HEK293 (cell line): ENCODE data around the gene ZBTB20.

ENCODE experiments used
- CTCF ChIA-PET: fragments of 350-600 bp; formaldehyde crosslinking; extraction: SDS; loops from one replicate; lab custom pipeline; 2021; ENCODE audit warnings: antibody characterized with exemption; lab: Yijun Ruan, JAX
- POLR2A ChIA-PET: fragments of 300-600 bp; formaldehyde crosslinking; extraction: SDS; loops from one replicate; lab custom pipeline; 2020; ENCODE audit warnings: antibody characterized with exemption, inconsistent platforms; lab: Yijun Ruan, JAX
- H3K27ac ChIP-seq: fragments of 200-500 bp; sonication (Bioruptor generic); 2 replicates; pipeline ENCODE4 v1.5.1; 2014; ENCODE audit warnings: low read depth, low read length, control low read depth, inconsistent platforms; ENCODE audit errors: extremely low read depth
- H3K36me3 ChIP-seq, 2 experiments: fragments of 200-500 bp in 1 of 2; sonication (Bioruptor generic) in 1 of 2; 1 replicate in 1 of 2; 2 replicates in 1 of 2; pipeline ENCODE4 v1.5.1; 2014 to 2017; ENCODE audit warnings: inconsistent platforms in 2 of 2, low read length in 2 of 2; ENCODE audit not compliant: control insufficient read depth in 2 of 2, insufficient read depth in 1 of 2
- H3K4me1 ChIP-seq: fragments of 200-500 bp; sonication (Bioruptor generic); 2 replicates; pipeline ENCODE4 v1.5.1; 2014; ENCODE audit warnings: mild to moderate bottlenecking, low read length, inconsistent platforms; ENCODE audit not compliant: control insufficient read depth, insufficient read depth
- H3K4me3 ChIP-seq: 2 replicates; pipeline ENCODE4 v1.5.1; 2011; ENCODE audit warnings: low read depth, mild to moderate bottlenecking, control low read depth, low read length, moderate library complexity
- H3K9me3 ChIP-seq: fragments of 200-500 bp; sonication (Bioruptor generic); 2 replicates; pipeline ENCODE4 v1.5.1; 2014; ENCODE audit warnings: low read depth, low read length, inconsistent platforms; ENCODE audit not compliant: control insufficient read depth, insufficient read depth
- ATF2 ChIP-seq: fragments of 450-650 bp; formaldehyde crosslinking; IDR thresholded peaks from 2 replicates; pipeline ENCODE4 v1.5.1; 2016; ENCODE audit warnings: missing biosample characterization, missing genetic modification characterization, low read depth
- EGR2 ChIP-seq: fragments of 450-650 bp; formaldehyde crosslinking; IDR thresholded peaks from 2 replicates; pipeline ENCODE4 v1.5.1; 2016; ENCODE audit warnings: low read depth, missing biosample characterization, missing genetic modification characterization
- GLI4 ChIP-seq: fragments of 450-650 bp; formaldehyde crosslinking; IDR thresholded peaks from 2 replicates; pipeline ENCODE4 v1.5.1; 2016; ENCODE audit warnings: missing biosample characterization, missing genetic modification characterization
- IKZF3 ChIP-seq: fragments of 450-650 bp; IDR thresholded peaks from 2 replicates; pipeline ENCODE4 v1.5.0; 2018; ENCODE audit warnings: missing biosample characterization, mild to moderate bottlenecking, missing genetic modification characterization, moderate library complexity
- KLF8 ChIP-seq: fragments of 450-650 bp; formaldehyde crosslinking; IDR thresholded peaks from 2 replicates; pipeline ENCODE4 v1.5.1; 2016; ENCODE audit warnings: missing biosample characterization, missing genetic modification characterization
- KLF9 ChIP-seq: fragments of 450-650 bp; formaldehyde crosslinking; IDR thresholded peaks from 2 replicates; pipeline ENCODE4 v1.5.1; 2016; ENCODE audit warnings: missing biosample characterization, missing genetic modification characterization, low read depth
- SP7 ChIP-seq: fragments of 450-650 bp; formaldehyde crosslinking; IDR thresholded peaks from 2 replicates; pipeline ENCODE4 v1.5.1; 2016; ENCODE audit warnings: missing biosample characterization, missing genetic modification characterization
- TCF7L2 ChIP-seq: IDR thresholded peaks from 2 replicates; pipeline ENCODE4 v1.6.1; 2011; ENCODE audit warnings: low read depth, mild to moderate bottlenecking, inconsistent platforms, low read length, moderate library complexity, borderline replicate concordance
- TSHZ1 ChIP-seq: fragments of 450-650 bp; formaldehyde crosslinking; IDR thresholded peaks from 2 replicates; pipeline ENCODE4 v1.5.1; 2016; ENCODE audit warnings: missing biosample characterization, missing genetic modification characterization, borderline replicate concordance
- ZBTB10 ChIP-seq: fragments of 450-650 bp; formaldehyde crosslinking; IDR thresholded peaks from 2 replicates; pipeline ENCODE4 v1.5.1; 2016; ENCODE audit warnings: missing biosample characterization, missing genetic modification characterization
- ZBTB21 ChIP-seq: fragments of 450-650 bp; formaldehyde crosslinking; IDR thresholded peaks from 2 replicates; pipeline ENCODE4 v1.5.1; 2017; ENCODE audit warnings: missing biosample characterization, missing genetic modification characterization
- ZFHX2 ChIP-seq: fragments of 450-650 bp; formaldehyde crosslinking; conservative IDR thresholded peaks from 2 replicates; pipeline ENCODE4 v1.5.1; 2016; ENCODE audit warnings: missing biosample characterization, missing genetic modification characterization
- ZNF391 ChIP-seq: fragments of 450-650 bp; formaldehyde crosslinking; IDR thresholded peaks from 2 replicates; pipeline ENCODE4 v1.5.1; 2016; ENCODE audit warnings: low read depth, missing biosample characterization, missing genetic modification characterization, borderline replicate concordance
- ZNF404 ChIP-seq: fragments of 450-650 bp; formaldehyde crosslinking; IDR thresholded peaks from 2 replicates; pipeline ENCODE4 v1.5.1; 2017; ENCODE audit warnings: missing biosample characterization, missing genetic modification characterization
- ZNF426 ChIP-seq: fragments of 450-650 bp; formaldehyde crosslinking; IDR thresholded peaks from 2 replicates; pipeline ENCODE4 v1.5.1; 2017; ENCODE audit warnings: missing biosample characterization, missing genetic modification characterization, mild to moderate bottlenecking, inconsistent platforms, moderate library complexity
- ZNF610 ChIP-seq: fragments of 450-650 bp; formaldehyde crosslinking; IDR thresholded peaks from 2 replicates; pipeline ENCODE4 v1.5.1; 2016; ENCODE audit warnings: missing biosample characterization, missing genetic modification characterization, borderline replicate concordance
- ZNF626 ChIP-seq: fragments of 450-650 bp; sonication (Bioruptor Pico); formaldehyde crosslinking; IDR thresholded peaks from 2 replicates; pipeline ENCODE4 v1.5.1; 2018; ENCODE audit warnings: missing biosample characterization, missing genetic modification characterization, inconsistent platforms
- ZNF629 ChIP-seq: fragments of 450-650 bp; formaldehyde crosslinking; IDR thresholded peaks from 2 replicates; pipeline ENCODE4 v1.5.1; 2017; ENCODE audit warnings: missing biosample characterization, missing genetic modification characterization
- ZNF639 ChIP-seq: fragments of 450-650 bp; formaldehyde crosslinking; IDR thresholded peaks from 2 replicates; pipeline ENCODE4 v1.5.1; 2016; ENCODE audit warnings: missing biosample characterization, missing genetic modification characterization
- ZNF658 ChIP-seq: fragments of 450-650 bp; formaldehyde crosslinking; IDR thresholded peaks from 2 replicates; pipeline ENCODE4; 2016; ENCODE audit warnings: missing biosample characterization, missing genetic modification characterization
- ZSCAN16 ChIP-seq: fragments of 450-650 bp; formaldehyde crosslinking; IDR thresholded peaks from 2 replicates; pipeline ENCODE4 v1.5.1; 2016; ENCODE audit warnings: missing biosample characterization, missing genetic modification characterization
- ZSCAN30 ChIP-seq: fragments of 450-650 bp; IDR thresholded peaks from 2 replicates; pipeline ENCODE4 v1.5.1; 2018; ENCODE audit warnings: missing biosample characterization, mild to moderate bottlenecking, missing genetic modification characterization, moderate library complexity

Gene ZBTB20

GRCh38 chr3:115134648-115135347, 12.3 kb downstream of the ZBTB20 start:
- H3K9me3 ChIP-seq, result no peaks in the 10 kb centered on the region
- ChIA-PET POLR2A (interaction anchor here (1.0 kb wide), 1 partner anchor 12 kb away, joined by 4 read pairs; the partner anchor contains the start of gene ZBTB20), CTCF (interaction anchor here (1.1 kb wide), 1 partner anchor 12 kb away, joined by 3 read pairs; no protein-coding TSS in a partner anchor)
- H3K27ac ChIP-seq, result no peak overlapping the region
- H3K36me3 ChIP-seq, result no peaks in the 10 kb centered on the region
- no peaks in the 10 kb centered on the region for H3K4me1 ChIP-seq
- TF ChIP-seq ZNF626 (tag by site-specific recombination), result no peak
- TF ChIP-seq TCF7L2, result no peak
- H3K4me3 ChIP-seq, result no peak overlapping the region

GRCh38 chr3:115127208-115127607, 19.9 kb downstream of the ZBTB20 start:
- H3K4me1 ChIP-seq, result no peaks in the 10 kb centered on the region
- ChIA-PET POLR2A (no interaction called here), CTCF (no interaction called here)
- H3K9me3 ChIP-seq, result no peaks in the 10 kb centered on the region
- no peaks in the 10 kb centered on the region for H3K36me3 ChIP-seq
- H3K27ac ChIP-seq, result no peak overlapping the region
- TF ChIP-seq ZBTB21 (tag by site-specific recombination) (no peak), ZNF658 (tag by site-specific recombination) (no peak), ZNF391 (tag by site-specific recombination) (no peak), ZBTB10 (tag by site-specific recombination) (no peak), ZSCAN16 (tag by site-specific recombination) (no peak), ATF2 (tag by site-specific recombination) (no peak), ZNF426 (tag by site-specific recombination) (no peak), ZFHX2 (tag by site-specific recombination) (no peak), IKZF3 (tag by site-specific recombination) (no peak), ZNF639 (tag by site-specific recombination) (no peak), ZNF629 (tag by site-specific recombination) (no peak), TSHZ1 (no peak), SP7 (tag by site-specific recombination) (no peak), GLI4 (no peak), ZNF404 (tag by site-specific recombination) (no peak), EGR2 (no peak), KLF9 (tag by site-specific recombination) (no peak), KLF8 (no peak), ZNF610 (tag by site-specific recombination) (no peak), ZSCAN30 (tag by site-specific recombination) (no peak)
- TF ChIP-seq, all 188 proteins: peak for 0
- no peak overlapping the region for H3K4me3 ChIP-seq
